GM12801 (cell line): ENCODE measurements around the gene TCIRG1.

Experiments used
- CTCF ChIP-seq: IDR thresholded peaks from one replicate; pipeline ENCODE4 v1.5.1; 2011; ENCODE audit warnings: control low read depth; ENCODE audit not compliant: insufficient read length; ENCODE audit errors: extremely low read depth

TCIRG1 gene

GRCh38 chr11:68081691-68082090 is 42.9 kb downstream of the TCIRG1 start:
- no peak for TF ChIP-seq CTCF

DNA sequence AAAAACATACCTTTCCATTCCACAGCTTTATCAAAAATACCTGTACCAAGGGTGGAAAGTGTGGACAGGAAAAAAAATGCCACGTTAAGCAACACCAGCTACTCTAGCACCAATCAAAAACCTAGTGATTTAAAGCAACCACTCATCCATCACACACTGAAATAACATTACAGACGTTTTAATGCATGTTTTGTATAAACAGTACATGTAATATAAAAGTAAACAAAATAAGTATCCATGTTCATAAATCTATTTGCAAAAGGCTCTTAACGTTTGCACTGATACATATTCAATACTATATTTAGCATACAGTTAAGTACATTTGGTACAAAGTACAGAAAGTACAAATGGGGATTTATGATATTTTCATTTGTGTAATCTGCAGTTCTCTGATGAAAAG is 43.7 kb downstream of the TCIRG1 start:
- TF ChIP-seq CTCF: no peak

DNA sequence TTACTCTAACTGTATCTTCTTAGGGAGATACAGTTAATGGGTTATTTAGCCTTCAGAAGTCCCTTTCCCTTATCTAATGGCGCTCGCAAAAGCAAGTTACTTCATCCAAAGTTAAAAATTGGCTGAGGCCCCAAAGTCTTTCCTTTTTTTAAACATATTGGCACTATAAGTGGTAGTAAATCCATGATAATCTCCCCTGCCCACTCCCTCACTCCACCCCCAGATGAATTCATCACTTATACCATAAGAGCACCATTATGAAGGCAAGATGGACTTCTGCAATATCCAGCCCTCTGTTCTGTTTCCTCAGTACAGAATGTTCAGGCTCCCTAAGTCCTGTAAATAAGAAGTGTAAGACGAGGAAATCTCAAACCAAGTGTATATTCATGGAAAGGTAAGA is 44.7 kb downstream of the TCIRG1 start:
- no peak for TF ChIP-seq CTCF

DNA sequence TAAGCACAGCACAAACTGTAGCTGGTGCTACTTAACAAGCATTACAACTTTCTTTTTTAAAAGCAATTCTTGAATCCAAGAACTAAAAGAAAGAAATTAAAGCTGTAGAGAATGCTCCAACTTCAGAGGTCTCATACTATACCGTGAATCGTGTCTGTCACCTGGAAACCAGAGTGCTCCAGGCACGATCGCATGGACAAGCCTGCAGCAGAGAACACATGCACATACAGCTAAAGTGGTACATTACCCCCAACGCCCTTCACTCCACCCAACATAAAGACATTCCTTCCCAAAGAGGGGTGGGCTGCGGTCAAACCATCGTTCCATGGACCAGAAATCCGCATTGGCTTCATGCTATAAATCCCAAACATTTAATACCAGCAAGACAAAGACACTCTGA is 50.9 kb downstream of the TCIRG1 start:
- no peak for TF ChIP-seq CTCF

GRCh38 chr11:68090287-68090686 is 51.5 kb downstream of the TCIRG1 start:
- no peak for TF ChIP-seq CTCF

DNA sequence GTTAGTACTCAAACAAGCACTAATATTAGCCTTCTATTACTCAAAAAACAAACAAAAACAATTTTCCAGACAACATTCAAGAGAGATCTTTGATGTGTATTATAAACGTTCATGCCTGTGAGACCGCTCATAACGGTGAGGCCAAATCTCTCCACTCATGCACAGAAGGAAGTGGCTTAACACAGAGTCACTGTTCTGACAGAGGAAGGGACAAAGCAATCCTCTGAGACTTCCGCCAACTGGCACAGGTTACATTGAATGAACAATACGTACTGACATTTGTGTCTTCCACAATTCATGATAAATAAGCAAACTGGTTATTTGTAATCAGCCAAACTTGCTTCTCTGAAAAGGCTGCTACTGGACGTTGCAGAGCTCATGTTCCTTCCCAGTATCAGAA is 51.9 kb downstream of the TCIRG1 start:
- no peak for TF ChIP-seq CTCF

GRCh38 chr11:68092411-68092810 is 53.6 kb downstream of the TCIRG1 start:
- no peak for TF ChIP-seq CTCF

- TF ChIP-seq CTCF: no peak
Measured at GRCh38 chr11:68093565-68093964, 54.7 kb downstream of the TCIRG1 start.
